Measurements from ENCODE around the gene TNK2.
"Not testable (repeated sequence)": the region's sequence is repeated elsewhere in the genome, so short reads cannot be mapped to it uniquely, and the experiment has no call there.

Gene TNK2

GRCh38 chr3:195939526-195940470, 31.4 kb upstream of the TNK2 start:
- H3K14ac ChIP-seq (ENCODE audit: low read length in 2 of 2); H3K9me3 ChIP-seq (ENCODE audit: control insufficient read depth, low read length); H2AFZ ChIP-seq (ENCODE audit: low read depth, low read length); H4K91ac ChIP-seq (ENCODE audit: low read length); H2BK120ac ChIP-seq (ENCODE audit: low read depth, low read length); H3K18ac ChIP-seq (ENCODE audit: low read depth in 1 of 2, low read length in 2 of 2); H3K27ac ChIP-seq (ENCODE audit: low read length, poor library complexity, severe bottlenecking); H2BK15ac ChIP-seq (ENCODE audit: low read depth, poor library complexity, severe bottlenecking); H3K4me1 ChIP-seq (ENCODE audit: control insufficient read depth, insufficient read depth, low read depth, low read length); H4K8ac ChIP-seq (ENCODE audit: low read length); DNase-seq; H2AK5ac ChIP-seq (ENCODE audit: low read length, severe bottlenecking); H2BK5ac ChIP-seq (ENCODE audit: low read depth, low read length, poor library complexity, severe bottlenecking); H3K27me3 ChIP-seq (ENCODE audit: control insufficient read depth in 1 of 2, insufficient read depth in 1 of 2, low read length in 2 of 2); H3K79me1 ChIP-seq (replicated peaks; ENCODE audit: low read length, poor library complexity, severe bottlenecking); H3K23ac ChIP-seq (ENCODE audit: low read length in 2 of 2); H3K4ac ChIP-seq (ENCODE audit: low read depth in 1 of 2, low read length in 2 of 2); H2BK12ac ChIP-seq (ENCODE audit: low read length in 2 of 2); H3K4me3 ChIP-seq (ENCODE audit: insufficient read depth in 1 of 2, low read depth in 1 of 2, low read length in 2 of 2); H3K9ac ChIP-seq (ENCODE audit: low read length): not testable (repeated sequence)
- Histone ChIP-seq H3K36me3 (ENCODE audit: control insufficient read depth in 1 of 2, insufficient read depth in 2 of 2, low read depth in 1 of 2, low read length in 2 of 2) (peaks cover 0 to 14% of the 10 kb centered on the region in 2 experiments), H3K4me2 (ENCODE audit: low read length, poor library complexity, severe bottlenecking) (peak overlapping the region; percentile 9)
- WGBS: 92% methylated on average over 28 of the region's 30 CpGs

- not testable (repeated sequence) for H3K23ac ChIP-seq (ENCODE audit: low read length in 2 of 2); H3K14ac ChIP-seq (ENCODE audit: low read length in 2 of 2); H2BK5ac ChIP-seq (ENCODE audit: low read depth, low read length, poor library complexity, severe bottlenecking); H3K18ac ChIP-seq (ENCODE audit: low read depth in 1 of 2, low read length in 2 of 2); H3K79me1 ChIP-seq (replicated peaks; ENCODE audit: low read length, poor library complexity, severe bottlenecking); H4K8ac ChIP-seq (ENCODE audit: low read length); H3K4me2 ChIP-seq (ENCODE audit: low read length, poor library complexity, severe bottlenecking); H3K9me3 ChIP-seq (ENCODE audit: control insufficient read depth, low read length); H3K4ac ChIP-seq (ENCODE audit: low read depth in 1 of 2, low read length in 2 of 2); H3K9ac ChIP-seq (ENCODE audit: low read length); H3K4me1 ChIP-seq (ENCODE audit: control insufficient read depth, insufficient read depth, low read depth, low read length); H3K27me3 ChIP-seq (ENCODE audit: control insufficient read depth in 1 of 2, insufficient read depth in 1 of 2, low read length in 2 of 2); H2BK120ac ChIP-seq (ENCODE audit: low read depth, low read length); H3K36me3 ChIP-seq (ENCODE audit: control insufficient read depth in 1 of 2, insufficient read depth in 2 of 2, low read depth in 1 of 2, low read length in 2 of 2); H2AFZ ChIP-seq (ENCODE audit: low read depth, low read length); DNase-seq; H4K91ac ChIP-seq (ENCODE audit: low read length); H2AK5ac ChIP-seq (ENCODE audit: low read length, severe bottlenecking); H2BK12ac ChIP-seq (ENCODE audit: low read length in 2 of 2); H2BK15ac ChIP-seq (ENCODE audit: low read depth, poor library complexity, severe bottlenecking); H3K4me3 ChIP-seq (ENCODE audit: insufficient read depth in 1 of 2, low read depth in 1 of 2, low read length in 2 of 2)
- WGBS: 95% methylated on average over 6 of the region's 6 CpGs
- peak overlapping the region; percentile 22 for H3K27ac ChIP-seq (ENCODE audit: low read length, poor library complexity, severe bottlenecking)
These were observed 24.7 kb upstream of the TNK2 start for GRCh38 chr3:195933044-195933430.

GRCh38 chr3:195932418-195933043, 24.2 kb upstream of the TNK2 start:
- Histone ChIP-seq H2BK12ac (ENCODE audit: low read length in 2 of 2) (no peak overlapping the region), H3K79me1 (replicated peaks; ENCODE audit: low read length, poor library complexity, severe bottlenecking) (no peaks in the 10 kb centered on the region), H4K91ac (ENCODE audit: low read length) (no peak overlapping the region), H3K9me3 (ENCODE audit: control insufficient read depth, low read length) (no peaks in the 10 kb centered on the region), H3K4me1 (ENCODE audit: control insufficient read depth, insufficient read depth, low read depth, low read length) (peaks cover 6% of the 10 kb centered on the region), H2BK15ac (ENCODE audit: low read depth, poor library complexity, severe bottlenecking) (no peak overlapping the region), H2AK5ac (ENCODE audit: low read length, severe bottlenecking) (no peak overlapping the region), H2BK120ac (ENCODE audit: low read depth, low read length) (no peak overlapping the region), H3K18ac (ENCODE audit: low read depth in 1 of 2, low read length in 2 of 2) (no peak overlapping the region), H3K4ac (ENCODE audit: low read depth in 1 of 2, low read length in 2 of 2) (no peak overlapping the region), H3K14ac (ENCODE audit: low read length in 2 of 2) (no peak overlapping the region), H3K4me2 (ENCODE audit: low read length, poor library complexity, severe bottlenecking) (no peak overlapping the region), H3K23ac (ENCODE audit: low read length in 2 of 2) (no peak overlapping the region), H3K27me3 (ENCODE audit: control insufficient read depth in 1 of 2, insufficient read depth in 1 of 2, low read length in 2 of 2) (no peaks in the 10 kb centered on the region), H2AFZ (ENCODE audit: low read depth, low read length) (no peak overlapping the region), H3K4me3 (ENCODE audit: insufficient read depth in 1 of 2, low read depth in 1 of 2, low read length in 2 of 2) (no peak overlapping the region), H4K8ac (ENCODE audit: low read length) (no peak overlapping the region), H3K27ac (ENCODE audit: low read length, poor library complexity, severe bottlenecking) (peak overlapping the region; percentile 22), H2BK5ac (ENCODE audit: low read depth, low read length, poor library complexity, severe bottlenecking) (no peak overlapping the region), H3K36me3 (ENCODE audit: control insufficient read depth in 1 of 2, insufficient read depth in 2 of 2, low read depth in 1 of 2, low read length in 2 of 2) (peaks cover 0 to 2% of the 10 kb centered on the region in 2 experiments), H3K9ac (ENCODE audit: low read length) (no peak overlapping the region)
- 85% methylated on average over 6 of the region's 9 CpGs for WGBS
- no peak for DNase-seq

- Histone ChIP-seq H3K9me3 (ENCODE audit: control insufficient read depth, low read length) (no peaks in the 10 kb centered on the region), H3K79me1 (replicated peaks; ENCODE audit: low read length, poor library complexity, severe bottlenecking) (no peaks in the 10 kb centered on the region), H3K27me3 (ENCODE audit: control insufficient read depth in 1 of 2, insufficient read depth in 1 of 2, low read length in 2 of 2) (no peaks in the 10 kb centered on the region), H3K4me1 (ENCODE audit: control insufficient read depth, insufficient read depth, low read depth, low read length) (peaks cover 6% of the 10 kb centered on the region), H4K91ac (ENCODE audit: low read length) (no peak overlapping the region), H3K18ac (ENCODE audit: low read depth in 1 of 2, low read length in 2 of 2) (no peak overlapping the region), H3K4me3 (ENCODE audit: insufficient read depth in 1 of 2, low read depth in 1 of 2, low read length in 2 of 2) (no peak overlapping the region), H3K27ac (ENCODE audit: low read length, poor library complexity, severe bottlenecking) (no peak overlapping the region), H3K4ac (ENCODE audit: low read depth in 1 of 2, low read length in 2 of 2) (no peak overlapping the region), H2BK120ac (ENCODE audit: low read depth, low read length) (no peak overlapping the region), H3K36me3 (ENCODE audit: control insufficient read depth in 1 of 2, insufficient read depth in 2 of 2, low read depth in 1 of 2, low read length in 2 of 2) (peaks cover 0 to 2% of the 10 kb centered on the region in 2 experiments), H2AK5ac (ENCODE audit: low read length, severe bottlenecking) (no peak overlapping the region), H3K14ac (ENCODE audit: low read length in 2 of 2) (no peak overlapping the region), H2BK5ac (ENCODE audit: low read depth, low read length, poor library complexity, severe bottlenecking) (no peak overlapping the region), H3K23ac (ENCODE audit: low read length in 2 of 2) (no peak overlapping the region), H4K8ac (ENCODE audit: low read length) (no peak overlapping the region), H2BK12ac (ENCODE audit: low read length in 2 of 2) (no peak overlapping the region), H2AFZ (ENCODE audit: low read depth, low read length) (no peak overlapping the region), H3K4me2 (ENCODE audit: low read length, poor library complexity, severe bottlenecking) (no peak overlapping the region), H3K9ac (ENCODE audit: low read length) (no peak overlapping the region), H2BK15ac (ENCODE audit: low read depth, poor library complexity, severe bottlenecking) (no peak overlapping the region)
- no peak for DNase-seq
- 93% methylated on average over 4 of the region's 8 CpGs for WGBS
These were observed 23.4 kb upstream of the TNK2 start for GRCh38 chr3:195931582-195932273.
